ENCODE measurements around the gene PHLDB3.

Gene PHLDB3

GRCh38 chr19:43511324-43511723, 6.8 kb upstream of the PHLDB3 start:
- Histone ChIP-seq H3K27ac (replicated peaks) (no peak overlapping the region), H3K27me3 (ENCODE audit: insufficient read depth, poor library complexity, severe bottlenecking) (no peaks in the 10 kb centered on the region), H3K4me3 (replicated peaks; ENCODE audit: insufficient read depth, low read length) (no peak overlapping the region)
- TF ChIP-seq CTCF (IDR thresholded peaks at IDR 0.05; ENCODE audit: insufficient read depth, low read length), result no peak
- DNase-seq (ENCODE audit: low read depth in 1 of 2, low spot score in 1 of 2), result no peak

GRCh38 chr19:43510713-43511112, 6.2 kb upstream of the PHLDB3 start:
- Histone ChIP-seq H3K27me3 (ENCODE audit: insufficient read depth, poor library complexity, severe bottlenecking) (no peaks in the 10 kb centered on the region), H3K27ac (replicated peaks) (no peak overlapping the region), H3K4me3 (replicated peaks; ENCODE audit: insufficient read depth, low read length) (no peak overlapping the region)
- DNase-seq (ENCODE audit: low read depth in 1 of 2, low spot score in 1 of 2), result no peak
- no peak for TF ChIP-seq GABPA (IDR thresholded peaks at IDR 0.05; ENCODE audit: low read depth)
- TF ChIP-seq POLR2AphosphoS5 (IDR thresholded peaks at IDR 0.05; ENCODE audit: low read depth), result no peak
- no peak for TF ChIP-seq SPI1 (IDR thresholded peaks at IDR 0.05; ENCODE audit: borderline replicate concordance, low read depth)
- TF ChIP-seq CTCF (IDR thresholded peaks at IDR 0.05; ENCODE audit: insufficient read depth, low read length), result no peak
- TF ChIP-seq REST (IDR thresholded peaks at IDR 0.05; ENCODE audit: insufficient replicate concordance, low read depth), result no peak

GRCh38 chr19:43507880-43508279, 3.3 kb upstream of the PHLDB3 start:
- Histone ChIP-seq H3K27ac (replicated peaks) (no peak overlapping the region), H3K4me3 (replicated peaks; ENCODE audit: insufficient read depth, low read length) (no peak overlapping the region), H3K27me3 (ENCODE audit: insufficient read depth, poor library complexity, severe bottlenecking) (no peaks in the 10 kb centered on the region)
- DNase-seq (ENCODE audit: low read depth in 1 of 2, low spot score in 1 of 2), result no peak
- TF ChIP-seq SPI1 (IDR thresholded peaks at IDR 0.05; ENCODE audit: borderline replicate concordance, low read depth) (no peak), REST (IDR thresholded peaks at IDR 0.05; ENCODE audit: insufficient replicate concordance, low read depth) (no peak), CTCF (IDR thresholded peaks at IDR 0.05; ENCODE audit: insufficient read depth, low read length) (no peak), GABPA (IDR thresholded peaks at IDR 0.05; ENCODE audit: low read depth) (no peak), POLR2AphosphoS5 (IDR thresholded peaks at IDR 0.05; ENCODE audit: low read depth) (no peak)

- no peak overlapping the region for H3K4me3 ChIP-seq (replicated peaks; ENCODE audit: insufficient read depth, low read length)
- H3K27me3 ChIP-seq (ENCODE audit: insufficient read depth, poor library complexity, severe bottlenecking), result no peaks in the 10 kb centered on the region
- no peak for TF ChIP-seq POLR2AphosphoS5 (IDR thresholded peaks at IDR 0.05; ENCODE audit: low read depth)
- no peak for TF ChIP-seq GABPA (IDR thresholded peaks at IDR 0.05; ENCODE audit: low read depth)
- no peak for TF ChIP-seq SPI1 (IDR thresholded peaks at IDR 0.05; ENCODE audit: borderline replicate concordance, low read depth)
- no peak for TF ChIP-seq REST (IDR thresholded peaks at IDR 0.05; ENCODE audit: insufficient replicate concordance, low read depth)
- TF ChIP-seq CTCF (IDR thresholded peaks at IDR 0.05; ENCODE audit: insufficient read depth, low read length), result no peak
- no peak overlapping the region for H3K27ac ChIP-seq (replicated peaks)
- DNase-seq (ENCODE audit: low read depth in 1 of 2, low spot score in 1 of 2), result no peak
These were observed 2.1 kb upstream of the PHLDB3 start for GRCh38 chr19:43506629-43507028.

All from HL-60 (cell line).